Tibial nerve (tissue), 4 donors: Measurements from ENCODE around the gene DPH5. TPM values are rescaled to one million over a fixed set of nuclear protein-coding genes. Genes with fewer than 3 reads are reported as not detected.

ENCODE experiments used
- DNase-seq, 2 donors: peaks; one replicate each; pipeline ENCODE4 v3.0.0-alpha.2; 2019; ENCODE audit warnings: low spot score in 2 of 2
- H3K27ac ChIP-seq, 4 donors: fragments of 200-600 bp; sonication (generic) in 3 of 4; one replicate each; pipeline ENCODE4 v1.5.1; 2017 to 2019; ENCODE audit warnings: mild to moderate bottlenecking in 1 of 4
- H3K27me3 ChIP-seq, 2 donors: fragments of 200-600 bp; sonication (generic) in 1 of 2; one replicate each; pipeline versions ENCODE4 v1.5.1 to v1.6.0; 2017 to 2019
- H3K36me3 ChIP-seq, 3 donors: fragments of 200-600 bp; sonication (generic); one replicate each; pipeline ENCODE4 v1.5.1; 2018 to 2019
- H3K4me1 ChIP-seq, 4 donors: fragments of 200-600 bp; sonication (generic) in 3 of 4; one replicate each; pipeline ENCODE4 v1.5.1; 2017 to 2019
- H3K4me3 ChIP-seq, 4 donors: fragments of 200-600 bp; sonication (generic) in 3 of 4; one replicate each; pipeline ENCODE4 v1.5.1; 2017 to 2019; ENCODE audit warnings: mild to moderate bottlenecking in 1 of 4, moderate library complexity in 1 of 4
- H3K9me3 ChIP-seq, 4 donors: fragments of 200-600 bp; sonication (generic) in 3 of 4; one replicate each; pipeline ENCODE4 v1.5.1; 2017 to 2019
- CTCF ChIP-seq, 5 experiments: fragments of 200-600 bp in 3 of 5; fragments of 450-650 bp in 2 of 5; sonication (generic) in 3 of 5; IDR thresholded peaks; one replicate each; pipeline ENCODE4 v1.5.1; 2016 to 2019; ENCODE audit warnings: antibody characterized with exemption in 5 of 5, mild to moderate bottlenecking in 3 of 5, moderate library complexity in 2 of 5
- EP300 ChIP-seq, 2 donors: sonication (generic); formaldehyde crosslinking; IDR thresholded peaks; one replicate each; pipeline ENCODE4 v1.6.1; 2017; ENCODE audit warnings: antibody characterized with exemption in 2 of 2, mild to moderate bottlenecking in 1 of 2
- POLR2A ChIP-seq, 2 donors: fragments of 450-650 bp; IDR thresholded peaks; one replicate each; pipeline ENCODE4 v1.6.1; 2017; ENCODE audit warnings: antibody characterized with exemption in 2 of 2, mild to moderate bottlenecking in 2 of 2, moderate library complexity in 2 of 2
- WGBS, 2 donors: methylation state at CpG; one replicate each; pipeline ENCODE4 v1.1.5; 2018; 5-methylcytosine and 5-hydroxymethylcytosine counted together
- total RNA-seq, 4 donors: library from RNA; depleted of rRNA; stranded (reverse); fragments of >200 nt; gene quantifications; one replicate each; pipeline ENCODE4 v1.1.0, GENCODE V29; 2016

Gene DPH5
- total RNA-seq, 4 donors from 2014 or later: 11.0 to 21.9 (median 17.8) TPM

- 69 to 76% methylated on average over 3 of the region's 3 CpGs for WGBS, 2 donors
- Histone ChIP-seq H3K9me3 (no peaks in the 10 kb centered on the region), H3K4me1 (no peaks in the 10 kb centered on the region), H3K4me3 (no peak overlapping the region), H3K27ac (no peak overlapping the region), H3K36me3 (peaks cover 0 to 34% (median 0%) of the 10 kb centered on the region in 3 donors), H3K27me3 (no peaks in the 10 kb centered on the region)
- DNase-seq: no peak
- TF ChIP-seq CTCF (IDR thresholded peaks at IDR 0.05) (no peak), EP300 (IDR thresholded peaks at IDR 0.05) (no peak), POLR2A (IDR thresholded peaks at IDR 0.05) (no peak)
Measured at GRCh38 chr1:101008229-101008834, 17.3 kb downstream of the DPH5 start.

- H3K4me3 ChIP-seq: no peak overlapping the region
- peaks cover 0 to 18% (median 0%) of the 10 kb centered on the region in 3 donors for H3K36me3 ChIP-seq
- 56 to 58% methylated on average over 2 of the region's 2 CpGs for WGBS, 2 donors
- no peak for DNase-seq
- H3K4me1 ChIP-seq: no peaks in the 10 kb centered on the region
- no peak overlapping the region for H3K27ac ChIP-seq
- no peak for TF ChIP-seq EP300 (IDR thresholded peaks at IDR 0.05)
- TF ChIP-seq CTCF (IDR thresholded peaks at IDR 0.05): no peak
- TF ChIP-seq POLR2A (IDR thresholded peaks at IDR 0.05): no peak
- no peaks in the 10 kb centered on the region for H3K27me3 ChIP-seq
- H3K9me3 ChIP-seq: no peaks in the 10 kb centered on the region
Measured at GRCh38 chr1:101006553-101006952, 19.0 kb downstream of the DPH5 start.

- peaks cover 0 to 14% (median 0%) of the 10 kb centered on the region in 3 donors for H3K36me3 ChIP-seq
- H3K27ac ChIP-seq: no peak overlapping the region
- no peak overlapping the region for H3K4me3 ChIP-seq
- no peaks in the 10 kb centered on the region for H3K4me1 ChIP-seq
- H3K9me3 ChIP-seq: no peaks in the 10 kb centered on the region
- WGBS, 2 donors: 91 to 97% methylated on average over 4 of the region's 4 CpGs
- no peaks in the 10 kb centered on the region for H3K27me3 ChIP-seq
- no peak for DNase-seq
- TF ChIP-seq EP300 (IDR thresholded peaks at IDR 0.05): no peak
Measured at GRCh38 chr1:101005871-101006270, 19.7 kb downstream of the DPH5 start.

GRCh38 chr1:101005183-101005582 is 20.4 kb downstream of the DPH5 start:
- no peak for TF ChIP-seq EP300 (IDR thresholded peaks at IDR 0.05)
- TF ChIP-seq POLR2A (IDR thresholded peaks at IDR 0.05): no peak
- no peak for TF ChIP-seq CTCF (IDR thresholded peaks at IDR 0.05)
- 93 to 97% methylated on average over 1 of the region's 1 CpG for WGBS, 2 donors
- DNase-seq: no peak

GRCh38 chr1:101004670-101005069 is 20.9 kb downstream of the DPH5 start:
- H3K4me3 ChIP-seq: no peak overlapping the region
- 66 to 68% methylated on average over 3 of the region's 3 CpGs for WGBS, 2 donors
- DNase-seq: no peak
- H3K36me3 ChIP-seq: peaks cover 0 to 16% (median 0%) of the 10 kb centered on the region in 3 donors
- TF ChIP-seq CTCF (IDR thresholded peaks at IDR 0.05) (no peak), POLR2A (IDR thresholded peaks at IDR 0.05) (no peak), EP300 (IDR thresholded peaks at IDR 0.05) (no peak)
- H3K9me3 ChIP-seq: no peaks in the 10 kb centered on the region
- H3K27me3 ChIP-seq: no peaks in the 10 kb centered on the region
- no peak overlapping the region for H3K27ac ChIP-seq
- H3K4me1 ChIP-seq: no peaks in the 10 kb centered on the region

More at GRCh38 chr1:101005183-101005582, 20.4 kb downstream of the DPH5 start:
- no peaks in the 10 kb centered on the region for H3K27me3 ChIP-seq
- no peaks in the 10 kb centered on the region for H3K4me1 ChIP-seq
- no peak overlapping the region for H3K4me3 ChIP-seq
- peaks cover 0 to 14% (median 0%) of the 10 kb centered on the region in 3 donors for H3K36me3 ChIP-seq
- H3K9me3 ChIP-seq: no peaks in the 10 kb centered on the region
- no peak overlapping the region for H3K27ac ChIP-seq
